IMR-90 (cell line): ENCODE results near the gene GBF1. TPM values are rescaled to one million over a fixed set of nuclear protein-coding genes. Genes with fewer than 3 reads are reported as not detected.
A peak's percentile ranks its signal among the peaks of the same experiment; 100 is the strongest.

Experiments
- ATAC-seq: fragments of 200-7000 bp; cut with Tn5 transposase; 2 replicates; pipeline ENCODE4 v1.9.1; 2020; ENCODE audit warnings: low read depth, mild to moderate bottlenecking, moderate library complexity
- BruUV-seq: library from RNA; stranded (reverse); fragments of 400-500 nt; replicated peaks from 2 replicates; lab custom pipeline; 2021; lab: Mats Ljungman, UMichigan
- CTCF ChIA-PET: fragments of 300-600 bp; formaldehyde crosslinking; extraction: SDS; loops from one replicate; lab custom pipeline; 2021; ENCODE audit warnings: antibody characterized with exemption; lab: Yijun Ruan, JAX
- POLR2A ChIA-PET: fragments of 300-600 bp; sonication (Branson Sonifier 250); formaldehyde crosslinking; loops from one replicate; lab custom pipeline; 2022; ENCODE audit warnings: antibody characterized with exemption; ENCODE audit not compliant: unreplicated experiment; lab: Charles Lee
- DNase-seq: peaks from one replicate; pipeline ENCODE4 v3.0.0; 2013
- H2AFZ ChIP-seq: replicated peaks from 2 replicates; pipeline ENCODE3; 2013; ENCODE audit warnings: low read length, mild to moderate bottlenecking; ENCODE audit not compliant: poor library complexity
- H2AK5ac ChIP-seq: 2 replicates; pipeline ENCODE4 v1.6.1; 2013; ENCODE audit warnings: low read depth, low read length, inconsistent platforms
- H2AK9ac ChIP-seq: replicated peaks from 2 replicates; pipeline ENCODE3; 2013; ENCODE audit warnings: mild to moderate bottlenecking, low read depth, low read length, moderate library complexity; ENCODE audit not compliant: poor library complexity
- H2BK120ac ChIP-seq: 2 replicates; pipeline ENCODE4 v1.6.1; 2013; ENCODE audit warnings: low read depth, low read length, inconsistent platforms
- H2BK15ac ChIP-seq: 3 replicates; pipeline ENCODE4 v1.6.1; 2013; ENCODE audit warnings: low read depth, low read length, inconsistent platforms
- H2BK20ac ChIP-seq: 2 replicates; pipeline ENCODE4 v1.6.1; 2013; ENCODE audit warnings: low read depth, mild to moderate bottlenecking, inconsistent platforms, low read length, moderate library complexity
- H2BK5ac ChIP-seq: 2 replicates; pipeline ENCODE4 v1.6.1; 2013; ENCODE audit warnings: mild to moderate bottlenecking, low read depth, low read length, inconsistent platforms; ENCODE audit not compliant: poor library complexity, severe bottlenecking
- H3K14ac ChIP-seq: replicated peaks from 2 replicates; pipeline ENCODE4 v1.6.1; 2013; ENCODE audit warnings: low read depth, low read length, inconsistent platforms
- H3K18ac ChIP-seq: 2 replicates; pipeline ENCODE4 v1.6.1; 2013; ENCODE audit warnings: low read depth, low read length, control low read depth
- H3K23ac ChIP-seq: 2 replicates; pipeline ENCODE4 v1.6.1; 2013; ENCODE audit warnings: low read depth, low read length, inconsistent platforms
- H3K27ac ChIP-seq: 2 replicates; pipeline ENCODE4 v1.5.1; 2013; ENCODE audit warnings: mild to moderate bottlenecking, control low read depth, low read length; ENCODE audit not compliant: insufficient read depth
- H3K27me3 ChIP-seq: 2 replicates; pipeline ENCODE4 v1.6.1; 2013; ENCODE audit warnings: low read length; ENCODE audit not compliant: control insufficient read depth, insufficient read depth
- H3K36me3 ChIP-seq: 2 replicates; pipeline ENCODE4 v1.6.1; 2013; ENCODE audit warnings: low read length, mixed read lengths; ENCODE audit not compliant: control insufficient read depth, insufficient read depth
- H3K4ac ChIP-seq: 2 replicates; pipeline ENCODE4 v1.6.1; 2013; ENCODE audit warnings: low read depth, low read length, inconsistent platforms
- H3K4me1 ChIP-seq: 2 replicates; pipeline ENCODE4 v1.6.1; 2013; ENCODE audit warnings: low read length, mixed read lengths; ENCODE audit not compliant: control insufficient read depth, insufficient read depth
- H3K4me2 ChIP-seq: 2 replicates; pipeline ENCODE4 v1.6.1; 2013; ENCODE audit warnings: low read depth, mild to moderate bottlenecking, control low read depth, low read length, moderate library complexity
- H3K4me3 ChIP-seq: 2 replicates; pipeline ENCODE4 v1.5.1; 2013; ENCODE audit warnings: low read depth, mild to moderate bottlenecking, control low read depth, low read length, moderate library complexity; ENCODE audit not compliant: insufficient read depth
- H3K56ac ChIP-seq: 2 replicates; pipeline ENCODE4 v1.6.1; 2013; ENCODE audit warnings: low read length, inconsistent platforms; ENCODE audit not compliant: insufficient read depth; ENCODE audit errors: extremely low read depth
- H3K79me1 ChIP-seq, 2 experiments: 2 replicates each; pipeline ENCODE4 v1.6.1; 2013; ENCODE audit warnings: low read length in 2 of 2, inconsistent platforms in 1 of 2, low read depth in 1 of 2
- H3K9ac ChIP-seq: 2 replicates; pipeline ENCODE4 v1.6.1; 2013; ENCODE audit warnings: low read depth, low read length, control low read depth
- H3K9me1 ChIP-seq: 2 replicates; pipeline ENCODE4 v1.6.1; 2013; ENCODE audit warnings: low read length, inconsistent platforms; ENCODE audit not compliant: insufficient read depth
- H3K9me3 ChIP-seq: 2 replicates; pipeline ENCODE4 v1.6.1; 2013; ENCODE audit warnings: low read length; ENCODE audit not compliant: control insufficient read depth, insufficient read depth
- H4K20me1 ChIP-seq: 2 replicates; pipeline ENCODE4 v1.6.1; 2013; ENCODE audit warnings: low read length, inconsistent platforms; ENCODE audit not compliant: insufficient read depth
- H4K5ac ChIP-seq: 2 replicates; pipeline ENCODE4 v1.6.1; 2013; ENCODE audit warnings: mild to moderate bottlenecking, low read depth, low read length, control low read depth
- H4K8ac ChIP-seq, 2 experiments: 2 replicates each; pipeline ENCODE4 v1.6.1; 2013; ENCODE audit warnings: low read depth in 2 of 2, low read length in 2 of 2, control low read depth in 1 of 2, inconsistent platforms in 1 of 2
- H4K91ac ChIP-seq: 2 replicates; pipeline ENCODE4 v1.6.1; 2013; ENCODE audit warnings: low read depth, low read length, inconsistent platforms; ENCODE audit not compliant: insufficient read depth
- BHLHE40 ChIP-seq: fragments of 150-350 bp; IDR thresholded peaks from 2 replicates; pipeline ENCODE4 v1.6.1; 2016; ENCODE audit warnings: mild to moderate bottlenecking, low read depth, low read length
- ELK1 ChIP-seq: fragments of 150-350 bp; IDR thresholded peaks from 2 replicates; pipeline ENCODE4 v1.6.1; 2016; ENCODE audit warnings: low read depth, mild to moderate bottlenecking, low read length, moderate library complexity, borderline replicate concordance
- FOS ChIP-seq: fragments of 150-350 bp; IDR thresholded peaks from 2 replicates; pipeline ENCODE4 v1.6.1; 2016; ENCODE audit warnings: low read depth, low read length
- WGBS, 2 experiments: methylation state at CpG; one replicate each; pipeline versions ENCODE4 v1.1.5 to v1.1.7; 2013; ENCODE audit warnings: missing lambda C conversion rate in 2 of 2; ENCODE audit not compliant: insufficient read length in 1 of 2; ENCODE audit errors: extremely low coverage in 2 of 2; 5-methylcytosine and 5-hydroxymethylcytosine counted together
- dilution Hi-C: fragments of 300-500 bp; cut with HindIII; formaldehyde crosslinking; loops from one replicate; pipeline ENCODE4 v1.14.3; 2018; ENCODE audit warnings: low sequenced_read_pairs; ENCODE audit not compliant: unreplicated experiment
- in situ Hi-C: fragments of 300-500 bp; cut with MboI; formaldehyde crosslinking; loops from 3 replicates; pipeline ENCODE4 v1.14.3; 2019; ENCODE audit warnings: low sequenced_read_pairs, inconsistent platforms, mixed read lengths
- intact Hi-C: fragments of 100-400 bp; cut with micrococcal nuclease; formaldehyde crosslinking; loops from 2 replicates; pipeline ENCODE4 v1.10.0; 2022
- polyA plus RNA-seq, 3 experiments: library from polyadenylated mRNA; depleted of rRNA; stranded (reverse); fragments of >200 nt; gene quantifications; 2 replicates each; pipeline ENCODE4 v1.2.3, GENCODE V29; 2012; ENCODE audit warnings: low replicate concordance in 1 of 3
- total RNA-seq: library from RNA; depleted of rRNA; stranded (reverse); fragments of >200 nt; gene quantifications from 2 replicates; pipeline ENCODE4 v1.2.3, GENCODE V29; 2012

The GBF1 gene
- total and polyA plus RNA-seq, 2 of the 4 experiments (the other 2 are of a cell fraction) = 38.7 to 40.1 TPM

- peaks cover 47% of the 10 kb centered on the region for H4K20me1 ChIP-seq
- peak overlapping the region; percentile 47 for H3K4ac ChIP-seq
- H3K4me3 ChIP-seq = no peak overlapping the region
- peaks cover 2% of the 10 kb centered on the region; the same call in 1 of the 2 replicates for H3K36me3 ChIP-seq
- intact Hi-C loops = no loop called here
- H3K79me1 ChIP-seq = peaks cover 47 to 80% of the 10 kb centered on the region in 2 experiments
- H2BK15ac ChIP-seq = peak overlapping the region; percentile 33; the same call in 1 of the 3 replicates
- dilution Hi-C loops = no loop called here
- peak overlapping the region; percentile 70 for H2BK20ac ChIP-seq
- ChIA-PET POLR2A (no interaction called here), CTCF (interaction anchor here (0.6 to 1.1 kb wide), 2 partner anchors 88 to 141 kb away, joined by 3 read pairs; no protein-coding TSS in a partner anchor)
- peak overlapping the region; percentile 49; the same call in 1 of the 2 replicates for H3K27ac ChIP-seq
- no TSS peak for BruUV-seq
- H3K4me2 ChIP-seq = peak overlapping the region; percentile 29
- peak overlapping the region; percentile 22; the same call in 1 of the 2 replicates for H4K91ac ChIP-seq
- no peak overlapping the region for H3K56ac ChIP-seq
- no peak overlapping the region for H3K9ac ChIP-seq
- no peak overlapping the region for H2AFZ ChIP-seq
- H4K8ac ChIP-seq = 0 out of 4 replicates have a peak overlapping the region, but pooled peaks of 1 of the 2 experiments have one; percentile 34
- H3K4me1 ChIP-seq = peaks cover 25% of the 10 kb centered on the region
- H3K27me3 ChIP-seq = no peaks in the 10 kb centered on the region
- H3K23ac ChIP-seq = peak overlapping the region; percentile 11; the same call in 1 of the 2 replicates
- ATAC-seq (peak; percentile 57), DNase-seq (peak; percentile 51)
- H3K9me1 ChIP-seq = peaks cover 33% of the 10 kb centered on the region
- TF ChIP-seq ELK1 = no peak
- no peak for TF ChIP-seq BHLHE40
- TF ChIP-seq FOS = no peak
- in situ Hi-C loops = no loop called here
- H3K18ac ChIP-seq = 0 out of 2 replicates have a peak overlapping the region, but pooled peaks have one; percentile 5
- peak overlapping the region; percentile 69 for H2BK5ac ChIP-seq
- H2AK9ac ChIP-seq = no peak overlapping the region
- 100% methylated on average over 2 of the region's 3 CpGs; no CpG with 5 or more reads in 1 of the 2 experiments for WGBS, 2 experiments
- no peaks in the 10 kb centered on the region for H3K9me3 ChIP-seq
- H4K5ac ChIP-seq = no peak overlapping the region
- H3K14ac ChIP-seq = peak overlapping the region; percentile 61
- peak overlapping the region; percentile 77 for H2BK120ac ChIP-seq
- peak overlapping the region; percentile 55; the same call in 1 of the 2 replicates for H2AK5ac ChIP-seq
These were observed 65.7 kb downstream of the GBF1 start for GRCh38 chr10:102311025-102311420.
